Measurements from ENCODE around the gene DNAH1.

DNAH1 gene

DNA sequence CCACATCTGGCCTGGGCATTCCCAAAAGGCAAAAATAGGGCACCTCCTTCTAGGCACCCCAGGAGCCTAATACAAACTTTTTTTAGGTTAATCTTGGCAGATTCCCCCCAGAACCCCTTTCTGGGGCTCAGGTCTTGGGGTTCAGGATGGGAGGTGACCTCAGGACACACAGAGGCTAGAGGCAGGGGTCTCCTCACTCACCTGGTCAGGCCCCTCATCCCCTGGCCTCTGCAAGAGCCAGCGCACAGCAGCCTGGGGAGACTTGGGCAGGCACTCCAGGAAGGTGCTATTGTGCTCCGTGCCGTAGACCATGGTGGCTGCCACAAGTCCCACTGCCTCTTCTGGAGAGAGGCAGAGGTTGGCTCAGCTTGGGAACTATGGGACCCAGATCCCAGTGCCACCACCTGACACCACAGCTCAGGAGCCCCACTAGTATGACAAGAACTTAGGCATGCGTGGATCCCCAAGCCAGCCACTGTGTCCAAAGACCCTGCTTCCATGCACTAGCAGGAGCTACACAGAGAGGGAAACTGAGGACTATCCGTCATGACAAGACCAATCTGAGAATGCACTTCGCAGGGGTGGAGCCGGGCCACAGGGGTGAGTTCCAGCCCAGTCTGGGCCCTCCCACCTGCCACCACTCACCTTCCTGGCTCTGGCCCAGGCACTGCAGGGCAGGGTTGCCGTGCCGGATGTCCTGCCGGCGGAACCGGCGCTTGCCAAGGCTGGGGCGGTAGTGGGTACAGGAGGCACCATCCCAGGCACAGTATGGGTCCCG is 121.4 kb downstream of the DNAH1 start:
- no peak for DNase-seq

GRCh38 chr3:52438104-52438376 is 121.9 kb downstream of the DNAH1 start:
- no peak for DNase-seq

DNA sequence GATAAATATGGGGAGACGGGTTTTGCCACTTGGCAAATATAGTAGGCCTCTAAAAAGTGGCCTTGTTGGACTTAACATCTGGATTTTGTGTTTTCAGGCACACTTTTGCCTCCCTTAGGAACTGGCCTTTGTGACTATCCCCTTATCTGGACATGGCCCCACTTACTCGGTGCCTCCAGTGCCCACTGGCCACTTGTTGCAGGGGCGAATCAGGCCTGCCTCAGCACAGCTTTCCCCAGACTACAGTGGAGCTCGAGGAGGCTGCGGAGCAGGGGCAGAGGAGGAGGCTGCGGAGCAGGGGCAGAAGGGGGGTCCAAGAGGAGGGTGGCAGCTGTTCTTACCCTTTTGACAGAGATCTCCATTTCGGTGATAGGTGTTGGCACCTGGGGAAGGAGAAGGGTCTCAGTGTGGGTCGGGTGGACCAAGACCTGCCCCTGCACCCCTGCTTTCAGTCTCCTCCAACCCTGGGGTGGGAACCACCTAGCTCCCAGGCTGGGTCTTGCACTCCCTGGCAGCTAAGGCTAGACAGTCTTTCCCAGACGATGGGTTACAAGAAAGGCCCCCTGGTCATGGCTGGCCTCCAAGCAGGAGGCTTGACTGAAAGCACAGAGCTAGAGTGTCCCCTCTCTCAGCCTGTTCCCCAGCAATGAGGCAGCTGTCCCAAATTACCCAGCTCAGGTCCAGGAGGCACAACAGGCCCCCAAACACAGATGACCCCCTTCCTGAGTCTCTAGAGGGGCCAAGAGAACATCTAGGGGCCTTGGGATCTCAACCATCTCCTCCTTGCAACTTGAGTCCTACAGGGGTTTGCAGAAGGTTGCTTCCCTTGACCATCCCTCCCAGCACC is 122.7 kb downstream of the DNAH1 start:
- no peak for DNase-seq

- DNase-seq: no peak
Observed at GRCh38 chr3:52439426-52440248, 123.5 kb downstream of the DNAH1 start.

DNA sequence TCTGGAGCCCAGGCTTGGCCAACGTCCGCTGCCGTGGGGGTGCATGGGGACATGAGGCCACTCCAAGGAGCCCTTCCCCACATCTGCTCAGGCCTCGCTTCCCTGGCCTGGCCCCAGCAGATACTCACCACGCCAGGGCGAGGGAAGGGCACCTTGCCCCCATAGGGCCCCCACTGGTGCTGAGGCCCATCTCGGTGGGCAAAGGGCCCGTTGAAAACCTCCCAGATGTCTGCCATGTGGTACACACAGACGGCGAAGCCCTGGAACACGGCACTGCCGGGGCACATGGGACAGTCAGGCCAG is 124.1 kb downstream of the DNAH1 start:
- DNase-seq: no peak

DNA sequence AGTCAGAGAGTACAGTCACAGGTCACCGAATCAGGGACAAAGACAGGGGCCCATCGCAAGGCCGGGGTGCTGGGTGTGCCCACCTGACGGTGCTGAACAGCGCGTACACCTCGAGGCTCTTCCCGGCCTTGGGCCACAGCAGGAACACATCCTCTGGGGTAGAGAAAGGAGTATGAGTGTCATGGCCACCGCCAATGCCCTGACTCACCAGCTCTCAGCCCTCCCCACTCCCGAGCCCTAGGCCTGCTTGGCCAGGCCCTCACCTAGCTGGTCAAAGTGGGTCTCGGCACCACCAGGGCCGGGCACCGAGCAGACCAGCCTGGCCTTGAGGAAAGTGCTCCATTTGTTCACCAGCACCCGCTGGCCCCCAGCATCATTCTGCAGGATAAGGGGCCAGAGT is 124.6 kb downstream of the DNAH1 start:
- DNase-seq: no peak

- no peak for DNase-seq
Observed at GRCh38 chr3:52441091-52441771, 125.1 kb downstream of the DNAH1 start.

- DNase-seq: no peak
Observed at GRCh38 chr3:52441772-52442332, 125.7 kb downstream of the DNAH1 start.

GRCh38 chr3:52442409-52443267 is 126.5 kb downstream of the DNAH1 start:
- no peak for DNase-seq

- no peak for DNase-seq
Observed at GRCh38 chr3:52443268-52443610, 127.1 kb downstream of the DNAH1 start.

GRCh38 chr3:52443791-52444687 is 127.9 kb downstream of the DNAH1 start:
- DNase-seq: no peak

DNA sequence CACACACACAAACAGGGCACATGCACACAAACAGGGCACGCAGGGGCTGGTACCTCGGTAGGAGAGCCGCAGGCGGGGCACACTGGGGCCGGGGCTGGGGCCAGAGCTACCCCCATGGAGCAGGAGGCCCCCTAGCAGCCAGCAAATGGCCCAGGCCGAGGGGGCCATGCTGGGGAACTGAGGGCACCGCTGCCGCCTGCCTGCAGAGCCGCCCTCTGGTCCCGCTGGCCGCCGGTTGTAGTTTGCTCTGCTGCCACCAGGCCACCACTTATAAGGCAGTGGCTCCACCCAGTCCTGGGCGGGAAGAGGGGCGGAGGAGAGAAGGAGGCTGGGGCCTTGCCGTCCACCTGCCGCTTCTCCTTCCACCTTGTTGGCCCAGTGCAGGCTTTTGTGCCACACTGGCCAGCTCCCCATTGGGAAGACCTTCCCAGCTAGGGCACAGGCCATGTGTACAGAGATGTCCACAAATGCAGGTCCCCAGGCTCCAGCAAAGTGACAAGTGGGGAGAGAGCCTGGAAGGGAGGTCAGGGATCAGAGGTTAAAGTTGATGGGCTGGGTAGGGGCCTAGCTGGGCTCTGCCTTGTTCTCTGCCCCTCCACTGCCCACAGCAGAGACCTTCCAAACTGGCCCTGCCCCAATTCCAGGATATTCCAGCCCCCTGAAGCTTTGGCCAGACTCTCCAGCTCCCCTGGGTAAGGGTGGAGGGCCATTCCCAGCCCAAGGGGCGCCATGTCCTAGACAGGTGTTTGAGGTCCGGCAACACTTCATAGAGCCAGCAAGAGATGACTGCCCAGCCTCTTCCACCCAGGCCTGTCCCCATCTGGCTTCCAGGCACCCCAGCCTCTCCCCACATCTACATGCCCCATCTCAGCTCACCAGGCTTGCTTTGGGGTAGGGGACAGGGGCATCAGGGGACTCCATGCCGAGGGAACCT is 129.0 kb downstream of the DNAH1 start, which contains the start of gene SEMA3G:
TSS of gene SEMA3G (minus strand) at position 244 of the 934 bp plus-strand sequence. CDS start at position 168, 76 bp downstream.
- DNase-seq: peak; percentile 37

GRCh38 chr3:52446042-52446441 is 129.9 kb downstream of the DNAH1 start:
- no peak for DNase-seq

DNA sequence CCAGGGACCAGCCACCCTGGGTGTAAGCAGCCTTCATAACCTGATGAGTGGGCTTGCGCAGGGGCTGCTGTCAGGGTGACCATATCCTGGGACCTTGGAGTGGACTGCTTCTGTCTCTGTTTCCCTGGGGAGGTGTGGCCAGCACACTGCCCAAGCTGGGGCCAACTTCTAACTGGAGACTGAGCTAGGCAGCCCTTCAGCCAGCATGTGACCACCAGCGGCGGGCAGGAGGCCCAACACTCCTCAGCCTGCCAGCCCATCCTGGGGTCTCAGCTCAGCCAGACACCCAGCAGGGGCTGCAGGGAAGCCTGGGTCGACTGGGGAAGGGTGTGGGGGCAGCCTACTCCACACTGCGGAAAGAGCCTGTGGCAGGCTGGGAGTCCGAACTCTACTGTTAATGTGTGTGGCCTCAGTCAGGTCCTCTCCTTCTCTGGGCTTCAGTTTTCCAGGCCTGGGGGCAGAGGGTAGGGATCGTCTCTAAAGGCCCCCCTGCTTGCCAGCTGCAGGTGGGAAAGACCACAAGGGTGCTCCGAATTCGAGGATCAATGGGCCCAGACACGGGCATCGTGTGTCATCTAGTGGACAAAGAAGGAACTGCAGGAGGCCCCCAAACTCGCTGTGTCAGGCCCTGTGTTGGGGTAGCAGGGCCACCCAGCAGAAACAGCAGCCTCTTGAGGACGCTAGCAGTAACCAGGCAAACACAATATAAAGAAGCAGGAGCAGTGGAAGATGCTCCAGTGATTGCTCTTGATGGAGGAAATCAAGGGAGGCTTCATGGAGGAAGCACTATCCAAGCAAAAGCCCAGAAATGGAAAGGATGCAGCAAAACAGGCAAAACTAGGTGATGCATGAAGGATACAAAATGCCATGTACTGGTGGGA is 130.8 kb downstream of the DNAH1 start:
- DNase-seq: peak; percentile 53

- DNase-seq: no peak
Observed at GRCh38 chr3:52447512-52448355, 131.6 kb downstream of the DNAH1 start.
